GM23338 (cell line): ENCODE data around the gene SEC63. TPM values are rescaled to one million over a fixed set of nuclear protein-coding genes. Genes with fewer than 3 reads are reported as not detected.

Experiments
- ATAC-seq: fragments of 200-7000 bp; cut with Tn5 transposase; 3 replicates; pipeline ENCODE4 v1.9.1; 2020
- DNase-seq: peaks from one replicate; pipeline ENCODE4 v3.0.0-alpha.2; 2015; ENCODE audit warnings: low spot score
- H2AFZ ChIP-seq: fragments of 200-600 bp; sonication (generic); 2 replicates; pipeline ENCODE4 v1.8.0; 2016; ENCODE audit warnings: antibody characterized with exemption, mild to moderate bottlenecking, moderate library complexity
- H3F3A ChIP-seq: fragments of 200-600 bp; sonication (generic); replicated peaks from 2 replicates; pipeline ENCODE4 v1.8.0; 2017; ENCODE audit warnings: antibody characterized with exemption, mixed run types, low read depth
- H3K27ac ChIP-seq: fragments of 200-600 bp; sonication (generic); 2 replicates; pipeline ENCODE4 v1.6.1; 2016; ENCODE audit warnings: low read depth
- H3K27me3 ChIP-seq: fragments of 200-600 bp; sonication (generic); 2 replicates; pipeline ENCODE4 v1.8.0; 2016; ENCODE audit warnings: mild to moderate bottlenecking, mixed run types, moderate library complexity; ENCODE audit not compliant: insufficient read depth
- H3K36me3 ChIP-seq: fragments of 200-600 bp; sonication (generic); 2 replicates; pipeline ENCODE4 v1.8.0; 2016; ENCODE audit warnings: mild to moderate bottlenecking; ENCODE audit not compliant: insufficient read depth
- H3K4me1 ChIP-seq: fragments of 200-600 bp; sonication (generic); 2 replicates; pipeline ENCODE4 v1.8.0; 2016; ENCODE audit warnings: mild to moderate bottlenecking, moderate library complexity; ENCODE audit not compliant: insufficient read depth
- H3K4me2 ChIP-seq: fragments of 200-600 bp; sonication (generic); 2 replicates; pipeline ENCODE4 v1.7.1; 2017; ENCODE audit warnings: mixed run types
- H3K4me3 ChIP-seq: fragments of 200-600 bp; sonication (generic); 2 replicates; pipeline ENCODE4 v1.6.1; 2016; ENCODE audit warnings: mixed run types
- H3K79me2 ChIP-seq: fragments of 200-600 bp; sonication (generic); replicated peaks from 2 replicates; pipeline ENCODE4 v1.8.0; 2017; ENCODE audit warnings: mild to moderate bottlenecking; ENCODE audit not compliant: insufficient read depth
- H3K9me2 ChIP-seq: fragments of 200-600 bp; sonication (generic); 2 replicates; pipeline ENCODE4 v1.8.0; 2017; ENCODE audit not compliant: insufficient read depth
- H4K20me1 ChIP-seq: fragments of 200-600 bp; sonication (generic); replicated peaks from 2 replicates; pipeline ENCODE4 v1.8.0; 2017; ENCODE audit warnings: mild to moderate bottlenecking; ENCODE audit not compliant: insufficient read depth
- H3K27ac Mint-ChIP-seq: 2 replicates; pipeline ENCODE4 v1.8.0; 2020; ENCODE audit warnings: inconsistent platforms, mild to moderate bottlenecking, moderate library complexity, mixed read lengths
- H3K27me3 Mint-ChIP-seq: 3 replicates; pipeline ENCODE4 v1.8.0; 2022; ENCODE audit warnings: low read depth, mild to moderate bottlenecking, moderate library complexity, mixed read lengths, inconsistent platforms; ENCODE audit not compliant: insufficient read depth, poor library complexity
- H3K36me3 Mint-ChIP-seq: 3 replicates; pipeline ENCODE4 v1.8.0; 2021; ENCODE audit warnings: low read depth, mild to moderate bottlenecking, inconsistent platforms, moderate library complexity, mixed read lengths
- H3K4me1 Mint-ChIP-seq: 3 replicates; pipeline ENCODE4 v1.8.0; 2020; ENCODE audit warnings: mild to moderate bottlenecking, inconsistent platforms, mixed read lengths
- H3K4me3 Mint-ChIP-seq: 3 replicates; pipeline ENCODE4 v1.8.0; 2021; ENCODE audit warnings: moderate library complexity, mild to moderate bottlenecking, inconsistent platforms, mixed read lengths
- H3K9me3 Mint-ChIP-seq: 3 replicates; pipeline ENCODE4 v1.8.0; 2020; ENCODE audit warnings: moderate library complexity, mild to moderate bottlenecking, inconsistent platforms, mixed read lengths
- CTCF ChIP-seq, 2 experiments: fragments of 200-600 bp in 1 of 2; sonication (generic) in 1 of 2; conservative IDR thresholded peaks; 2 replicates each; pipeline versions ENCODE4 v1.5.1 to v1.6.1; 2016 to 2017; ENCODE audit warnings: antibody characterized with exemption in 2 of 2, low read depth in 2 of 2, mild to moderate bottlenecking in 2 of 2, moderate library complexity in 1 of 2
- EZH2phosphoT487 ChIP-seq: fragments of 200-600 bp; sonication (generic); IDR thresholded peaks from one replicate; pipeline ENCODE4 v1.8.1; 2018; ENCODE audit warnings: antibody characterized with exemption; ENCODE audit not compliant: unreplicated experiment
- NANOG ChIP-seq: IDR thresholded peaks from 2 replicates; pipeline ENCODE4 v1.6.1; 2016; ENCODE audit warnings: antibody characterized with exemption, borderline replicate concordance
- POLR2AphosphoS5 ChIP-seq: IDR thresholded peaks from 2 replicates; pipeline ENCODE4 v1.6.1; 2016; ENCODE audit warnings: antibody characterized with exemption, low read depth
- REST ChIP-seq: IDR thresholded peaks from one replicate; pipeline ENCODE4 v1.6.1; 2018; ENCODE audit warnings: antibody characterized with exemption; ENCODE audit not compliant: unreplicated experiment
- ZNF462 ChIP-seq: fragments of 250-450 bp; sonication (Bioruptor Pico); IDR thresholded peaks from 2 replicates; pipeline ENCODE4 v1.5.0; 2020; ENCODE audit warnings: mild to moderate bottlenecking, moderate library complexity
- polyA plus RNA-seq: library from polyadenylated mRNA; unstranded; fragments of >200 nt; fragmentation: Nextera tagmentation; extraction: Ambion mirVana; gene quantifications from 2 replicates; pipeline ENCODE4 v1.2.1, GENCODE V29; 2016
- total RNA-seq: library from RNA; depleted of rRNA; stranded (reverse); fragments of >200 nt; shearing (Covaris generic); gene quantifications from 2 replicates; pipeline ENCODE4 v1.2.3, GENCODE V29; 2014

The SEC63 gene
- total and polyA plus RNA-seq, 2 experiments from 2014 or later: 48.2 to 124 TPM

GRCh38 chr6:107870381-107870780 lies 87.6 kb downstream of the SEC63 start (continued):
- no peak for TF ChIP-seq REST
- TF ChIP-seq NANOG: no peak
- no peak for TF ChIP-seq ZNF462 (CRISPR knock-in tag)

- H3K4me2 ChIP-seq: no peak overlapping the region
- H3F3A ChIP-seq: no peaks in the 10 kb centered on the region
- H3K9me2 ChIP-seq: no peaks in the 10 kb centered on the region
- no peak overlapping the region for H3K4me3 ChIP-seq
- Mint-ChIP-seq H3K9me3 (no peaks in the 10 kb centered on the region), H3K4me3 (no peak overlapping the region), H3K27me3 (peaks cover 3% of the 10 kb centered on the region), H3K4me1 (peaks cover 21% of the 10 kb centered on the region), H3K27ac (peak overlapping the region; percentile 74), H3K36me3 (peaks cover 19% of the 10 kb centered on the region)
- H2AFZ ChIP-seq: no peak overlapping the region
- ATAC-seq (peak; percentile 50), DNase-seq (peak; percentile 7)
- H4K20me1 ChIP-seq: no peaks in the 10 kb centered on the region
- no peaks in the 10 kb centered on the region for H3K79me2 ChIP-seq
- no peak overlapping the region for H3K27ac ChIP-seq
- no peaks in the 10 kb centered on the region for H3K27me3 ChIP-seq
- peaks cover 18% of the 10 kb centered on the region; the same call in 1 of the 2 replicates for H3K36me3 ChIP-seq
- TF ChIP-seq POLR2AphosphoS5: no peak
- no peak for TF ChIP-seq EZH2phosphoT487
- TF ChIP-seq CTCF (conservative IDR thresholded peaks at IDR 0.05; ENCODE audit: low read depth in 2 of 2): peak; percentile 23 to 29; a peak in 2 of 4 replicates
- H3K4me1 ChIP-seq: peaks cover 7% of the 10 kb centered on the region
Observed at GRCh38 chr6:107869871-107870270, 88.1 kb downstream of the SEC63 start.
